Measurements from ENCODE around the gene CINP. TPM values are rescaled to one million over a fixed set of nuclear protein-coding genes. Genes with fewer than 3 reads are reported as not detected.
A peak's percentile ranks its signal among the peaks of the same experiment; 100 is the strongest.

The CINP gene
- total and polyA plus RNA-seq, 2 of the 13 experiments (the other 11 are each of a cell fraction or from before 2014, with no cell fraction given) = 32.8 to 42.8 TPM

DNA sequence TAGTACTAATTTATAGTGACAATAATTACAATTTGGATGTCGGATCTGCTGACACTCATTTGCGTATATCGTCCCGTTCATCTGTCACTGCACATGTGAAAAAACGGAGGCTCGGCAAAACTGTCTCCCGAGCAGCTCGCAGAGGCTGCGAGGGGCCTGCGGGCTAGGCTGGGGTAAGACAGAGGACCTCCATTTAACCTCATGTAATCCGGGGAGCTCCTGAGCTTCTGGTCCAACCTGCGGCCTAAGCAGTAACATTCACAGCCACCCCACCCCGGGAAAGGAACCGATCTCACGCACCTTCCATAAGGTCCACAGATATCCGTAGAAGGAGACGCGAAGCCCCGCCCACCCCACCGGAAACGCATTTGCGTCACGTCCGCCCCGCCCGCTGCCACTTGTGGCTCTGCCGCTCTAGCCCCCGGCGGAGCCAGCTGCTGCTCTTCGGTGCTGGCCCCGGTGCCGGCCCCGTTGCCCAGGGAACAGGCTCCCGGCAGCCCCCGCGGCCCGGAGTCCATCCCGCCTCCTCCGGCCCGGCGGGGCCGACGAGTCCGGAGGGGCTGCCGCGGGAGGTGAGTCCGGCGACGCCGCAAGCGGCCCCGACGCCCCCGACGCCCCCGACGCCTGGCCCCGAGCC lies at the start of gene CINP, which contains the start of gene TECPR2 (continued):
- TF ChIP-seq SALL2 (CRISPR knock-in tag; IDR thresholded peaks at IDR 0.05) (no peak), KDM5A (IDR thresholded peaks at IDR 0.05; ENCODE audit: borderline replicate concordance, low read length) (peak; percentile 81; the same call in 1 of the 2 replicates), EP300 (IDR thresholded peaks at IDR 0.05; ENCODE audit: low read depth in 2 of 2, low read length in 2 of 2) (no peak), EP300 (CRISPR knock-in tag; IDR thresholded peaks at IDR 0.05; ENCODE audit: borderline replicate concordance) (no peak), CCDC6 (CRISPR knock-in tag; IDR thresholded peaks at IDR 0.05) (no peak), DPF2 (CRISPR knock-in tag; IDR thresholded peaks at IDR 0.05; ENCODE audit: borderline replicate concordance, low read depth) (no peak), GFI1 (CRISPR knock-in tag; IDR thresholded peaks at IDR 0.05; ENCODE audit: borderline replicate concordance) (no peak), ZNF230 (CRISPR knock-in tag; IDR thresholded peaks at IDR 0.05) (no peak), JUN (CRISPR knock-in tag; IDR thresholded peaks at IDR 0.05) (no peak), BRCA1 (CRISPR knock-in tag; IDR thresholded peaks at IDR 0.05) (no peak), E2F1 (CRISPR knock-in tag; IDR thresholded peaks at IDR 0.05) (no peak), ZNF687 (CRISPR knock-in tag; IDR thresholded peaks at IDR 0.05) (peak; percentile 82), AKAP8 (CRISPR knock-in tag; IDR thresholded peaks at IDR 0.05) (no peak), CBFB (CRISPR knock-in tag; IDR thresholded peaks at IDR 0.05) (no peak; the same call in 1 of the 2 replicates), ZNF557 (CRISPR knock-in tag; IDR thresholded peaks at IDR 0.05) (no peak), ZBTB7A (CRISPR knock-in tag; IDR thresholded peaks at IDR 0.05) (no peak), NAIF1 (CRISPR knock-in tag; IDR thresholded peaks at IDR 0.05; ENCODE audit: borderline replicate concordance) (0 out of 2 replicates have a peak, but pooled peaks have one; percentile 24), NFRKB (IDR thresholded peaks at IDR 0.05) (no peak), NR2F6 (IDR thresholded peaks at IDR 0.05) (no peak), NR2F6 (CRISPR knock-in tag; IDR thresholded peaks at IDR 0.05) (no peak), ZNF333 (CRISPR knock-in tag; IDR thresholded peaks at IDR 0.05; ENCODE audit: borderline replicate concordance) (no peak), ZNF160 (CRISPR knock-in tag; IDR thresholded peaks at IDR 0.05) (no peak; the same call in 1 of the 2 replicates), NPAS2 (CRISPR knock-in tag; IDR thresholded peaks at IDR 0.05; ENCODE audit: borderline replicate concordance) (no peak), NBN (conservative IDR thresholded peaks at IDR 0.05) (no peak), ATM (IDR thresholded peaks at IDR 0.05; ENCODE audit: borderline replicate concordance) (no peak)
